Keratinocyte (primary cell): ENCODE data around the gene TFAP2E. TPM values are rescaled to one million over a fixed set of nuclear protein-coding genes. Genes with fewer than 3 reads are reported as not detected.

Experiments used
- DNase-seq: peaks from one replicate; pipeline ENCODE4 v3.0.0-alpha.2; 2011; ENCODE audit warnings: low read depth, missing footprints, low spot score
- FAIRE-seq: peaks from 2 replicates; lab custom pipeline; 2011; peaks lifted over from hg19 to GRCh38; lab: Jason Lieb, UNC
- H2AFZ ChIP-seq: 2 replicates; pipeline ENCODE4 v1.6.0; 2012; ENCODE audit warnings: low read length, control low read depth, inconsistent platforms; ENCODE audit not compliant: control insufficient read depth
- H3K27ac ChIP-seq: 2 replicates; pipeline ENCODE4 v1.5.1; 2011; ENCODE audit warnings: low read length; ENCODE audit not compliant: control insufficient read depth, insufficient read depth
- H3K27me3 ChIP-seq: 3 replicates; pipeline ENCODE4 v1.6.0; 2011; ENCODE audit warnings: low read length; ENCODE audit not compliant: control insufficient read depth, insufficient read depth; ENCODE audit errors: extremely low read depth
- H3K36me3 ChIP-seq, 2 experiments: 2 replicates in 1 of 2; 3 replicates in 1 of 2; pipeline ENCODE4 v1.5.1; 2011; ENCODE audit warnings: low read length in 2 of 2, mild to moderate bottlenecking in 1 of 2; ENCODE audit not compliant: control insufficient read depth in 2 of 2, insufficient read depth in 2 of 2; ENCODE audit errors: extremely low read depth in 1 of 2
- H3K4me1 ChIP-seq: 3 replicates; pipeline ENCODE4 v1.5.1; 2011; ENCODE audit warnings: low read length; ENCODE audit not compliant: control insufficient read depth, insufficient read depth; ENCODE audit errors: extremely low read depth
- H3K4me2 ChIP-seq: 3 replicates; pipeline ENCODE4 v1.6.0; 2011; ENCODE audit warnings: low read depth, low read length; ENCODE audit not compliant: control insufficient read depth, insufficient read depth; ENCODE audit errors: extremely low read depth
- H3K4me3 ChIP-seq, 3 experiments: fragments of 200-600 bp in 1 of 3; sonication (generic) in 1 of 3; 2 replicates in 2 of 3; 3 replicates in 1 of 3; pipeline ENCODE4 v1.5.1; 2011 to 2016; ENCODE audit warnings: low read length in 3 of 3, mild to moderate bottlenecking in 3 of 3, control low read depth in 2 of 3, inconsistent platforms in 1 of 3, low read depth in 1 of 3, mixed read lengths in 1 of 3, mixed run types in 1 of 3, moderate library complexity in 1 of 3; ENCODE audit not compliant: control insufficient read depth in 2 of 3, insufficient read depth in 2 of 3; ENCODE audit errors: extremely low read depth in 1 of 3
- H3K79me2 ChIP-seq: 2 replicates; pipeline ENCODE4 v1.6.0; 2012; ENCODE audit warnings: low read length; ENCODE audit not compliant: control insufficient read depth, insufficient read depth
- H3K9ac ChIP-seq: 3 replicates; pipeline ENCODE4 v1.6.0; 2011; ENCODE audit warnings: low read length; ENCODE audit not compliant: control insufficient read depth, insufficient read depth; ENCODE audit errors: extremely low read depth
- H3K9me1 ChIP-seq: 3 replicates; pipeline ENCODE4 v1.6.0; 2011; ENCODE audit warnings: low read length; ENCODE audit not compliant: control insufficient read depth, insufficient read depth; ENCODE audit errors: extremely low read depth
- H3K9me3 ChIP-seq: 2 replicates; pipeline ENCODE4 v1.5.1; 2012; ENCODE audit warnings: low read depth, low read length; ENCODE audit not compliant: control insufficient read depth
- H4K20me1 ChIP-seq: 3 replicates; pipeline ENCODE4 v1.6.0; 2011; ENCODE audit warnings: low read length; ENCODE audit not compliant: control insufficient read depth, insufficient read depth; ENCODE audit errors: extremely low read depth
- CTCF ChIP-seq, 3 experiments: IDR thresholded peaks in 1 of 3; conservative IDR thresholded peaks in 1 of 3; optimal IDR thresholded peaks in 1 of 3; 2 replicates in 2 of 3; 3 replicates in 1 of 3; pipeline versions ENCODE3 to v1.5.1; 2011; ENCODE audit warnings: low read length in 3 of 3, mild to moderate bottlenecking in 3 of 3, moderate library complexity in 2 of 3, control low read depth in 1 of 3, inconsistent platforms in 1 of 3; ENCODE audit not compliant: insufficient read depth in 2 of 3; ENCODE audit errors: extremely low read depth in 1 of 3
- EZH2 ChIP-seq: IDR thresholded peaks from one replicate; pipeline ENCODE4 v1.6.1; 2012; ENCODE audit warnings: inconsistent platforms, mild to moderate bottlenecking, low read length, moderate library complexity
- dilution Hi-C: fragments of 300-500 bp; cut with MboI; formaldehyde crosslinking; loops from one replicate; pipeline ENCODE4 v1.7.0; 2020; ENCODE audit warnings: low sequenced_read_pairs; ENCODE audit not compliant: extremely low pct_ligation_motif_present
- polyA plus RNA-seq, 5 experiments: library from polyadenylated mRNA; depleted of rRNA in 3 of 5; stranded (reverse) in 3 of 5; stranded (forward) in 1 of 5; unstranded in 1 of 5; fragments of >200 nt; gene quantifications; 1 replicate in 1 of 5; 2 replicates in 3 of 5; 3 replicates in 1 of 5; pipeline versions ENCODE4 v1.2.1 to v1.2.3, GENCODE V29; 2011 to 2012; ENCODE audit warnings: missing spikeins in 2 of 5, low read depth in 1 of 5, low replicate concordance in 1 of 5

The TFAP2E gene
- polyA plus RNA-seq, 1 donor (not counting 4 experiments of a cell fraction or from before 2014, with no cell fraction given) = 0.26 TPM

DNA sequence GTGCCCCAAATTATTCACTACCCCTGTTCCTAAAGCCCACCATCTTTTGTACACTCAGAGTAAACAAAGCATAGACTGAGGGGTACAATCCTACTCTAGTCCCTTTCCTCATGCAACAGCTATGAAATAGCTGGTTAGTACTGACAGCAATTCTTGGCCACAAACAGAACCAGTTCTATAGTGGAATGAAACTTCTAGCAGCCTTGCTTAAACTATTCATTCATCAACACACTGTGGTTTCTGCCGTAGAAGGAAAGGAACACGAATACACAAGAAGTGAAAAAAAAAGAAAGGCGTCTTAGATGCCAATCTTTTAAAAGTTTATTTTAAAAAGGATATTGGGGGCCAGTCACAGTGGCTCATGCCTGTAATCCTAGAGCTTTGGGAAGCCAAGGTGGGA, 58.3 kb downstream of the TFAP2E start:
- no peaks in the 10 kb centered on the region for H3K27me3 ChIP-seq
- no peak overlapping the region for H3K9ac ChIP-seq
- no peaks in the 10 kb centered on the region for H3K4me1 ChIP-seq
- no peaks in the 10 kb centered on the region for H3K9me1 ChIP-seq
- no peak for DNase-seq
- no peak for FAIRE-seq
- no peak overlapping the region for H3K4me2 ChIP-seq
- H3K27ac ChIP-seq = no peak overlapping the region
- H3K79me2 ChIP-seq = peaks cover 73% of the 10 kb centered on the region
- TF ChIP-seq EZH2 (no peak), CTCF (optimal IDR thresholded peaks at IDR 0.05 in 1 of 3, IDR thresholded peaks at IDR 0.05 in 1 of 3, conservative IDR thresholded peaks at IDR 0.05 in 1 of 3; ENCODE audit: extremely low read depth in 1 of 3, insufficient read depth in 2 of 3, low read length in 3 of 3) (no peak)
- peaks cover 22 to 34% of the 10 kb centered on the region in 2 experiments for H3K36me3 ChIP-seq
- H3K4me3 ChIP-seq = no peak overlapping the region
- peaks cover 7% of the 10 kb centered on the region for H4K20me1 ChIP-seq
- no peak overlapping the region for H2AFZ ChIP-seq
- H3K9me3 ChIP-seq = no peaks in the 10 kb centered on the region
- dilution Hi-C loops = no loop called here

DNA sequence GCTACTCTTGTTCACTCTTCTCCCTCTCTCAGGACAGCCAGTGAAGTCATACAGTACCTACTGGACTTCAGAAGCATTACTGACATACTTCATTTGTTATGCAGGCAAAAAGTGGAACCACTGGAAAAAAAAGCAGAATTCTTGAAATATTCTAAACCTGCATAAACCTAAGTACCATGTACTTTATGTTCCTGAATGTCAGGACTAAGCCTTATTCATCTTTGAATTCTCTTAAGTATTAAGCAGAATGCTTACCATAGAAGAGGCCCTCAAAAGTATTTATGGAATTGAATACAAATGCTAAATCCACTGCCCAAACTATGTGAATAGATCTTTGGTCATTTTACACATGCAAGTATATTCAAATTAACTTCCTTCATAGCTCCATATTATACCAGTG, 60.4 kb downstream of the TFAP2E start:
- dilution Hi-C loops = no loop called here
- no peak for TF ChIP-seq CTCF (optimal IDR thresholded peaks at IDR 0.05 in 1 of 3, IDR thresholded peaks at IDR 0.05 in 1 of 3, conservative IDR thresholded peaks at IDR 0.05 in 1 of 3; ENCODE audit: extremely low read depth in 1 of 3, insufficient read depth in 2 of 3, low read length in 3 of 3)
- no peak for TF ChIP-seq EZH2
- DNase-seq (no peak), FAIRE-seq (no peak)
- Histone ChIP-seq H3K27ac (no peak overlapping the region), H3K4me3 (no peak overlapping the region), H3K4me2 (no peak overlapping the region), H4K20me1 (peaks cover 4% of the 10 kb centered on the region), H3K9me1 (no peaks in the 10 kb centered on the region), H3K79me2 (peaks cover 77% of the 10 kb centered on the region), H3K27me3 (no peaks in the 10 kb centered on the region), H3K9ac (no peak overlapping the region), H3K4me1 (peaks cover 10% of the 10 kb centered on the region), H3K36me3 (peaks cover 22 to 34% of the 10 kb centered on the region in 2 experiments), H3K9me3 (no peaks in the 10 kb centered on the region), H2AFZ (no peak overlapping the region)
